ENCODE results near the gene REXO2.

The REXO2 gene

DNA sequence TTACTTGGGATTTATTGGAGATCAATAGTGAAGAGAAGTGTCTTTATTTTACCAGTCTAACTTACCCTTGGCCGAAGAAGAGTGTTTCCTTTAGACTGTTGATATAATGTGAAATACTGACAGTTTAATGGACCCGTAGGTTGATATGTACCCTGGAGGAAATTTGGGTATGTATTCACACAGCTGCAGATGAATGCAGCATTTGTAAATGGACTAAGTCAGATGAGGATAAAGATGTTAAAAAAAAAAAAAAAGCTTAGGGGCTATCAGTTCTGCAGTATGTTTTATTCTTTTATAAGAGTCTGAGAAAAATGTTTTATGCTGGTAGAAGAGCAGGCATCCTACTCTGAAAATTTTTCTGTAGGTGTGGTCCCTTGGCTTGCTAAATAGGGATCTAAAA is 2.7 kb downstream of the REXO2 start:
- DNase-seq, result no peak

DNA sequence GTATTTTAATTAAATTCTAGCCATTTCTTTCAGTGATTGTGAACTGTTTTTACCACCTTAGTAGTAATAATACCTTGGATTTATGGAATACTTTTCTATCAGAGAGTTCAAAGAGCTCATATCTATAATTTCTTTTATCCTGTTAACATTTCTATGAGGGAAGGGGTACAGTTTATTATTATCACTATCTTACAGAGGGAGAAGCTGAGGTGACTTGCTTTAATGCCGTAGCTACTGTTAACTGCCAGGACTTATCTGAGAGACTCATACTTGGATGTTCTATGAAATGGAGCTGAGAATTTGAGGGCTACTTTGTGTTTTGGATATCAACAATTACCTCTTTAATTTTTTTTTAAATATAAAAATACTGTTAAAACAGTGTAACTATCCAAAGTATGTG is 3.3 kb downstream of the REXO2 start:
- DNase-seq, result no peak

- no peak for DNase-seq
Observed at GRCh38 chr11:114447444-114447843, 8.2 kb downstream of the REXO2 start.

DNA sequence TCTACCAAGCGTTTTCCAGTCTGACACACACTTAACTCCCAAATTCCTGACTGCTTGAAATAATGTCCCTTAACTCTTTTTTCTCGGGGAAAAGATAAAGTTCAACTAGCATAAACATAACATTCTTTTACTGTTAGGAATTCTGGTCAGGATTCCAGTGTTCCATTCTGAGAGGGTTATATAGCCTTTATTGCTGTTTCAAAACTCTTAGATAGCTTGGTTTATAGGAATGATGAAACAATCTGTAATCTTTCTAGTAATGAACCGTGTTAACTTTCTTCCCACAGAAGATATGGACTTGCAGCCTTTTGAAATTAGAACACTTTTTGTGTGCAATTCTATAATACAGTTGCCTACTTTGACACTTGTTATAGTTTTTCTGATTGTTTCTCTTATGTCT is 8.6 kb downstream of the REXO2 start:
- no peak for DNase-seq

- DNase-seq, result no peak
Observed at GRCh38 chr11:114448749-114449482, 9.6 kb downstream of the REXO2 start.

GRCh38 chr11:114449845-114450244 is 10.6 kb downstream of the REXO2 start:
- DNase-seq, result no peak

- no peak for DNase-seq
Observed at GRCh38 chr11:114452399-114452798, 13.1 kb downstream of the REXO2 start.

GRCh38 chr11:114463999-114464398 is 24.7 kb downstream of the REXO2 start:
- DNase-seq, result no peak

DNA sequence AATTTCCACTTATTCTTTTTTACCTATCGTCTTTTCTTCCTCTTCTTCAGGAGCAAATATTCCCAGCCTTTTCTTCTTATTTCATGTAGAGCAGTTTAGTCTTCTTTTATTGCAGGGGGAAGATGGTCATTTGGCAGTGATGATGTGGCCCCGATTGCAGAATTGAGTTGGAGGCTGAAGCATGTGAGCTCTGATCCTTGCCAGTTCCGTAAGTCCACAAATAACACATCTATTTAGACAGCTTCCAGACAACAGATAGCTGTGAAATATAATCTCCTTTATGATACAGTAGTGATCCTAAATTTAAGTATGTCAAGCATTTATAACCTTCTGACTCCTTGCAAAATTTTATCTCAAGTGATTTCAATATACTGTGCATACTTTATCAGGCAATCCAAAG is 27.5 kb downstream of the REXO2 start:
- DNase-seq, result no peak

GRCh38 chr11:114472661-114473060 is 33.4 kb downstream of the REXO2 start:
- no peak for DNase-seq

DNA sequence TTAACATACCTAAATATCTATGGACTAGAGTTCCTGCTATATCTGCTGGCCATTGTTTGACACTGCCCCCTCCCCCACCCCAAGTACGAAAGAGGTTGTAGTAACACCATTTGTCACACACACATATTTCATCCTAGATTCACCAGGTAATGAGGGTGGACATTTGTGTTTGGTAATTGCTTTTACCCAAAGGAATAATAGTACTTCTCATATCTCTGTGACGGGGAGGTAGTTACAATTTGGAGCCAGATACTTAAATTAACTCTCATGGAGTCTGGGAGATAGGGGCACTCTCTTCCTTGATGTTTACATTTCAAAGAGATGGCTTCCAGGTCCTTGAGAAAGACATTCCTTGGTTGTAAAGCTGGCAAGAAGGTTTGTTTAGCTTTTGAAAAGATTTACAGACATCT is 38.7 kb downstream of the REXO2 start:
- DNase-seq, result no peak

DNA sequence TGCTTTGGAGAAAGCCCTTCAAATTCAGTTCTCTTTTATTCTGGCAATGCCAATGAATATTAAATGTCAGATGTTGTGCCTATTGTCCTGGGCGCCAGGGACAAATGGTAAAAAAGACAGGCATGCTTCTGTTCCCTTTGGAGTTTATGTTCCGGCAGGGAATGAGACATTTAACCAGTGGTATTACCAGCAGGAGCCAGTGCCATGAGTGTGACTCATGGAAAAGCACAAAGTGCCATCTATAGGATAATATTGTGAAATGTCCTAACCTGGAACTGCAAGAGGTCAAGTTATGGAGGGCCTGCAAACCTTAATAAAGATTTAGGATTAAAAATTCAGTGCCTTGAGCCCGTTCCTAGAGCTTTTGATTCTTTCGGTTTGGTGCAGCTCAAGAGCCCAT is 39.5 kb downstream of the REXO2 start:
- DNase-seq, result no peak

DNA sequence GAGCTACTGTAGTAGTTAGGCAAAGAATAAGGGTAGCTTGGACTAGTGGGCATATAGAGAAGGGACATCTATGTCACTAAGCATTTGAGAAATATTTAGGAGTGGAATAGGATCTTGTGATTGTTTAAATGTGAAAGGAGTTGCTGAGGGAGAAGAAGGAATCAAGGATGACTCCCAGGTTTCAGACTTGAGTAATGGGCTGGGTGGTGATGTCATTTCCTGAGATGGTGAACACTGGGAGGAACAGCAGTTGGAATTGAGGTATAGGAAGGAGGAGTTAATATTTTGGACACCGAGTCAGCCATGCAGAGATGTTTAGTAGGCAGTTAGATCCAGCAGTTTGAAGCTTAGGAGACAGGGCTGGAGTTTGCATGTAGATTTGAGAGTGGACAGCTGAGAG is 40.1 kb downstream of the REXO2 start:
- DNase-seq, result no peak

GRCh38 chr11:114482114-114482513 is 42.8 kb downstream of the REXO2 start:
- no peak for DNase-seq

GRCh38 chr11:114483929-114484328 is 44.7 kb downstream of the REXO2 start:
- no peak for DNase-seq

GRCh38 chr11:114496915-114497314 is 57.6 kb downstream of the REXO2 start:
- no peak for DNase-seq

DNA sequence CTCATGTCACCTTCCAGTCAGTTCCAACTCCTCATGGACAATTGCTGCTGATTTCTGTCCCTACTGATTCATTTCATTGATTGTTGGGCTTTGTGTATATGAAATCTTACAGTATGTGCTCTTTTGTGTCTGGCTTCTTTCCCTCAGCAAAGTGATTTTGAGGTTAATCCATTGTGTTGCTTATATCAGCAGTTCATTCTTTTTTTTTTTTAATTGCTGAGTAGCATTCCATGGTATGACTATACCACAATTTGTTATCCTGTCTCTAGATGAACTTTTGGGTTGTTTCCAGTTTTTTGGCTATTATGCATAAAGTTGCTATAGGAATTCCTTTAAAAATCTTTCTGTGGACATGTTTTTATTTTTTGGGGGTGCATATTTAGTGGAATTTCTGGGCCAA is 60.5 kb downstream of the REXO2 start:
- no peak for DNase-seq
